MV-4-11 (cell line): Measurements from ENCODE around the gene AGRN.

Source experiments
- DNase-seq: peaks from one replicate; lab custom pipeline; 2025; lab: John Stamatoyannopoulos, UW

Gene AGRN

GRCh38 chr1:1081311-1082238 lies 61.7 kb downstream of the AGRN start:
- DNase-seq: no peak

GRCh38 chr1:1082239-1082775 lies 62.4 kb downstream of the AGRN start:
- DNase-seq: no peak

GRCh38 chr1:1082776-1083415 lies 63.0 kb downstream of the AGRN start:
- no peak for DNase-seq

GRCh38 chr1:1083416-1084371 lies 63.8 kb downstream of the AGRN start:
- DNase-seq: no peak

GRCh38 chr1:1084372-1085170 lies 64.7 kb downstream of the AGRN start:
- no peak for DNase-seq

DNA sequence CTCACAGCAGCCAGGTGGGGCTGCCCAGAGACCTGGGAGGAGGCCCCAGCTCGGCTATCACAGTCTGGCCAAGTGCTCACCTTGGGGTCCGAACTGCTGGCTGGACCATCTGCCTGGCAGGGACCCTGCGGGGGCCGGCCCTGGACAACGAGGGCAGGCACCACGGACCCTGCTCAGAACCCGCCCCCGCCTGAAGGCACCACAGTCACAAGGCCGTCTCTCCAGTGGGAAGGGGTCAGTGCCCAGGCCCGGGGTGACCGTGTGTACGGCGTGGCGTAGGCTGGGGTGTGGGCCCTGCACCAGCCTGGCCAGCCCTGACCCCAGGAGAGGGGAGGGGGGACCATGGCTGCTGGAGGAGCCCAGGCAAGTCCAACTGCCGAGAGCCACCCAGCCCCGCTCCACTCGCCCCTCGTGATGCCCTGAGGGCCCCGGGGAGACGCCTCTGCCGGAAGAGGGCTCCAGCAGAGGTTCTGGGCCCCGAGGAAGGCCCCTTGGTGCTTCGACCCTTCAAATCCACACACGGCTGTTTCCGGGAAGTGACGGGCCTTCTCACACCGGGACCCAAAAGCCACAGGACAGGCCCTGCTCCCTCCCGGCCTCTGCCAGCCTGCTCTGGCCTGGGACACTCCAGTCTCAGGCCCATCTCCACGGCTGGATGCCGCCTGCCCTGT lies 65.4 kb downstream of the AGRN start:
- no peak for DNase-seq

DNA sequence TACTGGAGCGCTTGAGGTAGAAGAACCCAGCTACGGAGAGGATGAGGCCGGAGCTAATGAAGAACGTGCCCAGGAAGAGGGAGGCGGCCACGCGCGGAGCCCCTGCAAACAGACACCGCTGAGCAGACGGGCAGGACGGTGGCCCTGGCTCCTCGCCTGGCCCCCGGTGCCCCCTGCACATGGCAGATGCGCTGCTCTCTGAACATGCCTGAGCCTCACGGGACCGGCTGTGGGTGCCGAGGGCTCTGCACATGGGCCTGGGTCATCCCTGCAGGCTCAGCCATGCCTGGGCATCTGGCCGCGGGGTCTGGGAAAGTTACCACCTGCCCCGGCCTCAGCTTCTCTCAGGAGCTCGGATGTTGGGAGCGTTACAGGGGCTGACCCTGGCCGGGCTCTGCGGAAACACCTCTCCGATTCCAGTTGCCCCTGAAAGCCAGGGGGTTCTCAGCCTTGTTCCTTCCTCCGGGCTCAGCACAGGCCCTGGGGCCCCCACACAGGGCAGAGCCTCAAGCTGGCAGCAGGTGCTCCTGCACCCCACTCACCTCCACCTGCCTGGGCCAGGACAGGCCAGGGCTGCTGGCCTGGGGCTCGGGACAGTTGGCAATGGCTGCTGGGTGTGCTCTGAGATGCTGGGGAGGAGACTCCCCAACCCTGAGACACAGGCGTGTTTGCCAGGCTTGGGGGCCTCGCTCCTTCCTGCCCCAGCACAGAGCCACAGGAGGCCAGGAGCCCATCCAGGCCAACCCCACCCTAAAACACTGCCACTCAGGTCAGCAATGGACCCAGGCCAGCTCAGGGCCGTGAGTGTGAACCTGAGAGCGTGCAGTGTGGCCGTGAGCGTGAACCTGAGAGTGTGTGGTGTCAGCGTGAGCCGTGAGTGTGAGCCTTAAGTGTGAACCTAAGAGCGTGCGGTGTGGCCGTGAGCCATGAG lies 66.3 kb downstream of the AGRN start:
- DNase-seq: no peak

- no peak for DNase-seq
Observed at GRCh38 chr1:1086911-1087341, 67.0 kb downstream of the AGRN start.

GRCh38 chr1:1087351-1088028 lies 67.6 kb downstream of the AGRN start:
- no peak for DNase-seq

DNA sequence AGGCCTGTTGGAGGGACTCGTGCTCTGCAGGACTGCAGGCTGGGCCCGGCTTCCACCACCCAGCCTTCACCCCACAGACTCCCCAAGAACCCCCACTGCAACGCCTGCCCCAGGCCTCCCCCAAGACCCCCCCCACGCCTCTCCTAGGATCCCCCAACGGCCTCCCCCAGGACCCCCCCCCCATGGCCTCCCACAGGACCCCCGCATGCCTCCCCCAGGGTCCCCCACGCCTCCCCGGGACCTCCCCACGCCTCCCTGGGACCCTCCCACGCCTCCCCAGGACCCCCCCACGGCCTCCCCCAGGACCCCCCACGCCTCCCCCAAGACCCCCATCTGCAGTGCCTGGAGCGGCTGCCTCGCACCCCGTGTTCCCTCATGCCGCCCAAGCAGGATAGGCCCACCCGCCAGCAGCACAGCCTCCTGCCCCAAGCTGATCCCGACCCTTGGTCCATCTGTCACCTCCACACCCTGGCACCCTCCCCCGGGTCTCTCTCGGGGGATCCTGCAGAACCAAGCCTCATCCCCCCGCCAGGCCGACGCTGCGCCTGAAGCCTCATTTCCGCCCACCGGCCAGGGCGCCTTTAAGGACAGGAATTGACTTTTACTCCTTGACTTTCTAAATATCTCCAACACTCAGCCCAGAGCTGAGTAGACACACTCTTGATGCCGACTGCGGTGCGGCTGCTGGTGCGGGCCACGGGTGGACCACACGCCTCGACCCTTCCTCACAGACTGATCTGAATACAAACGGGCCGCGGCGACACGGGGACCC lies 68.3 kb downstream of the AGRN start:
- DNase-seq: no peak

GRCh38 chr1:1088801-1089680 lies 69.1 kb downstream of the AGRN start:
- DNase-seq: no peak

DNA sequence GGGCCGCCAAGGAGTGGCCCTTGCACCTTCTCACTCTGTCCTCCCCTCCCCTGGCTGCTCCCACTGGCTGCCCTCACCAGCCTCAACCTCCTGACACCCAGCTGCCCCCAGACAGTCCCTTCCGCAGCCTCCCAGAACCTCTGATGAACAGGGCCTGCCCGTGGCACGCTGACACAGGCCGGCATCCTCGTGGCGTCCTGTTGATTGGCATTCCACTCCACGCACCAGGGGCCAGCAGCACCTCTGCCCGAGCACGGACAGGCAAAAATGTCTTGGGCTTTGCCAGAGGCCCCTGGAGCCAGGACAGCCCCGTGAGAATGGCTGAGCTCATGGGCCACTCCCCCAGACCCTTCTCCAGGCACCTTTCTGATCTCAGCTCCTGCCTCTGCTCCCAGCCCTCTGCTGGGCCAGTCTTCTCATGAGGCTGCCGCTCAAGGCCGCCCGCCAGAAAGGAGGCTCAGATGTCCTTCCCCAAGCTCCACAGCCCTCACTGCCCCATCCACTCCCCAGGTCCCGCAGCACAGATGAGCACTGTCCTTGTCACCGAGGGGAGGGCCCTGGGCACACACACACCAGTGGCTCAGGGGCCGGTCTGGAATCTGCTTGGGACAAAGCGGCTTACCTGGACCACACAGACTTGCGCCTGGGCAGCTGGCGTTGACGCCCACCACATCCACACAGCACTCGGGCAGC lies 70.0 kb downstream of the AGRN start:
- DNase-seq: no peak

- no peak for DNase-seq
Observed at GRCh38 chr1:1090424-1091343, 70.8 kb downstream of the AGRN start.

- no peak for DNase-seq
Observed at GRCh38 chr1:1091344-1092148, 71.6 kb downstream of the AGRN start.
